Camera-type eye (tissue), 1 donor: Measurements from ENCODE around the gene LPAR6. TPM values are rescaled to one million over a fixed set of nuclear protein-coding genes. Genes with fewer than 3 reads are reported as not detected.

Experiments
- total RNA-seq: library from RNA; depleted of rRNA; stranded (reverse); fragments of >200 nt; gene quantifications from one replicate; pipeline ENCODE4 v1.2.3, GENCODE V29; 2014

Gene LPAR6
- total RNA-seq = 39.4 TPM

GRCh38 chr13:48412881-48413351, at the start of gene LPAR6:
Gene LPAR6, minus strand, starts transcription at chr13:48413113. Its CDS starts 690 bp downstream, at chr13:48412423.

Other genes with a start within 250 kb of the LPAR6 start
- 394 TPM for gene ITM2B, start 179.9 kb downstream of the LPAR6 start, total RNA-seq
- 56.1 TPM for gene RB1, start 109.4 kb downstream of the LPAR6 start, total RNA-seq
- gene RCBTB2, start 120.0 kb upstream of the LPAR6 start, total RNA-seq = 38.5 TPM
- gene CYSLTR2, start 240.8 kb upstream of the LPAR6 start, total RNA-seq = 1.0 TPM